HG02884 (cell line): ENCODE measurements around the gene TOR1AIP2.

ENCODE experiments used
- ATAC-seq: cut with Tn5 transposase; IDR thresholded peaks from one replicate; pipeline ENCODE4 v1.9.1; 2021; ENCODE audit warnings: mild to moderate bottlenecking, moderate library complexity; ENCODE audit not compliant: unreplicated experiment

Gene TOR1AIP2

DNA sequence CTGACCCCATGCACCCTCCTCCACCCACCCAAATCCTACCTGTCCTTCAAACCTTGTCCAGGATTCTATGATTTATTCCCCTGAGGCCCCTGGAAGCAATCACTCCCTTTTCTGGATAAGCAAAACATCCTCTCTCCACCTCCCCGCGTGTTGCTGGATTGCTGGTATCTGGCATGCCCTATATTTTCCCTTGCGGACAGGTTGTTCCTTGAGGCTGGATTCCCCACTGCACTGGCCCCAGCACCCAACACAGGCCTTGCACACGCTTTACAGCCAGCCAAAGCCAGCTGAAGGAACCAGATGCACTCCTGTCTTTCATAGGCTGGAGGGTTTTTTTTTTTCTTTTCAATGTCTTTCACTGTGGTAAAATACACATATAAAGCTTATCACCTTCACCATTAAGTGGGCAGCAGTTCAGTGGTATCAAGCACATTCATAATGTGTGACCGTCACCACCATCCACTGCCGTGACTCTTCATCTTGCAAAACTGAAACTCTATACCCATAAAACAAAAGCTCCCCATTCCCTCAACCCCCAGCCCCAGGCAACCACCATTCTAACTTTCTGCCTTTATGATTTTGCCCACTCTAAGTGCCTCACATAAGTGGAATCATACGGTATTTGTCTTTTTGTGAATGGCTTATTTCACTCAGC lies 50.9 kb downstream of the TOR1AIP2 start:
- ATAC-seq, result no peak

DNA sequence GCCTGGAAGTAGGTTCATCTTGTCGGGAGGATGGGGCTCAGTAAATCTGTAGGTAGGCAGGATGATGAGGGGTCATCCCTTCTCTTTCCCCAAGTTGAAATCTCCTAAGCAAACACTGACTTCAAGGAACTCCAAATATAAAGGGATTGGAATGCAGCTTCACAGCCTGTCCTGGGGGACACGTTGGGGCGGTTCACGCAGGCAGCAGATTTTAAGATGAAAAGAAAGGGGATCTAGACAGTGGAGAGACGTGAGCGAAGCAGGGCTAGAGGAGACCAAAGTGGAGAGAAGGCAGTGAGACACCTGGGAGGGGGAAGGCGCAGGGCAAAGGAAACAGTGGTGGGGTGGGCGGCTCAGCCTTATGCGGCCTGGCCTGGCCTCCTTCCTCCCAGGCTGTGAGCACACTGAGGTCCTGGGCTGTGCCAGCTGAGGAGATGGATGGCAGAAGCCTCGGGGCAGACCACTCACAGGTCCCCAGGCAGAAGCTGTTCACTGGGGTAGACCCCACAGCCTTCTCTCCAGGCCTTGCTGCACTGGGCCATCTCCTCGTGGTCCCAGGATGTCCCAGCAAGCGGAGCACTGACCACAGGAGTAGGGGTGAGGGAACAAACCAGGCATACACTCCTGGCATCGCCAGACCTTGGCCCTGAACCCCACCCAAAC lies 51.7 kb downstream of the TOR1AIP2 start:
- no peak for ATAC-seq

- no peak for ATAC-seq
These were observed 52.4 kb downstream of the TOR1AIP2 start for GRCh38 chr1:179825206-179825605.

GRCh38 chr1:179824265-179824664 lies 53.3 kb downstream of the TOR1AIP2 start:
- no peak for ATAC-seq

DNA sequence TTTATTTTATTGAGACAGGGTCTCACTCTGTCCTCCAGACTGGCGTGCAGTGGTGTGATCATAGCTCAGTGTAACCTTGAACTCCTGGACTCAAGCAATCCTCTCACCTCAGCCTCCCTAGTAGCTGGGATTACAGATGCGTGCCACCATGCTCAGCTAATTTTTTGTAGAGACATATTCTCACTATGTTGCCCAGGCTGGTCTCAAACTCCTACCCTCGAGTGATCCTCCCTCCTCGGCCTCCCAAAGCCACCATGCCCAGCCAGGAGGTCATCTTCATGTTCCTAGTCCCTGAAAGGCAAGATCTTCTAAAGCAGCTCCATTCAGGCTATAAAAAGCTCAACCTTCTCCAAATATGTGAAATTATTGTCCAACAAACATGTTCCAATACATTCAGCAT lies 53.9 kb downstream of the TOR1AIP2 start:
- no peak for ATAC-seq

GRCh38 chr1:179822065-179822464 lies 55.5 kb downstream of the TOR1AIP2 start:
- ATAC-seq, result no peak

DNA sequence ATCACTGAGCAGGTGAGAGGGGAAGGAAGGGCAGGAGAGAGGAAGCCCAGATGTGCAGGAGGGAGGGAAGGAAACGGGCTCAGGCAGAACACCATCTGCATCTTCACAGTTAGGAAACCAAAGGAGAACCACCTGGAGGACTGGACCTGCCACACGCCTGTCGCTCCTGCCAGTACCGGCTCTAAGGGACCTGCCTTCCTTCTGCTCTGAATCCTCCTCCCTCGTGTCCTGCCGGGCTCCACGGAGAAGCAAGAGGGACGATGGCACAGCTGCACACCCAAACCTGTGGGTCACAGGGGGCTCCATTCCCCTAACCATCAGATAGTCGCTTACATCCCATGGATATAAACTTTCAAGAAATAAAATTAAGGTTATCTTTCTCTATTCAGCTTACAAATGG lies 56.1 kb downstream of the TOR1AIP2 start:
- ATAC-seq, result no peak

- ATAC-seq, result no peak
These were observed 57.2 kb downstream of the TOR1AIP2 start for GRCh38 chr1:179820226-179820970.

- no peak for ATAC-seq
These were observed 58.8 kb downstream of the TOR1AIP2 start for GRCh38 chr1:179818743-179819173.

DNA sequence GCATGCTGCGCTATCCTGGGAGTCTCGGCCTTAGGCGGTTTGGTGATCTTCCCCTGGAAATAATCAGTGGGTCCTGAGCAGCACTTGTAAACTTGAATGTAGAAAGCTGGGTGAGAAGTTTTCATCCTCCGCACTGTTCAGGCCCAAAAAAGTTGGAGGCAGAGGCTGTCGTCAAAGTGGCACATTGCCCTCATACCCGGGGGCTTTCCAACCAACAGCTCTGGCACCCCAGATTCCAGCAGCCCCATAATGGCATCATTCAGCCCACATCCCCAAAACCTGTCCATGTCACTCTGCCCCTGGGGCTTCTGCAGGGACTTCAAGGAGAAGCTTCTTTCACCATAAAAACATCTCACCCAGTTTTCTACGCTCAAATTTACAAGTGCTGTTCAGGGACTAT lies 59.3 kb downstream of the TOR1AIP2 start:
- no peak for ATAC-seq

- no peak for ATAC-seq
These were observed 59.8 kb downstream of the TOR1AIP2 start for GRCh38 chr1:179817789-179818188.

GRCh38 chr1:179817056-179817455 lies 60.5 kb downstream of the TOR1AIP2 start:
- no peak for ATAC-seq

- ATAC-seq, result no peak
These were observed 61.2 kb downstream of the TOR1AIP2 start for GRCh38 chr1:179816196-179816960.

DNA sequence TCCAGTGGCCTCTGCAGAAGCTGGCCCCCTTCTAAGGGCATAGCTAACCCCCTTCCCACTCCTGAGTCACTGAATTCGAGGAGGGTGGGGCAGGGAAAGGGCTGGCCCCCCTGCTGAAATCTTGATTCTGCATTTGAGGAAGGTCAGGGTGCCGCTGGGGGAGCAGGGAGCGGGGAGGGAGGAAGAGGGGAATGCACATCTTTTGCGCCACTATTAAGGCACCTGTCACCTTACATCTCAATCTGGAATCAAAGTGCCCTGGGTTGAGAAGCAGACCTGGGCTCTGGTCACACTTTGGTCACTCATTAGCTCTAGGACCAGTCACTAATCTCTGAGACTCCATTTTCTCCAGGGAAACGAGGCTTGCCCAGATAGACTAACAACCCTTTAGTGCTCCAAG lies 62.0 kb downstream of the TOR1AIP2 start:
- no peak for ATAC-seq

- peak; percentile 18 for ATAC-seq
These were observed 63.1 kb downstream of the TOR1AIP2 start for GRCh38 chr1:179814546-179814838.

- ATAC-seq, result no peak
These were observed 63.7 kb downstream of the TOR1AIP2 start for GRCh38 chr1:179813626-179814545.

GRCh38 chr1:179812501-179813292 lies 64.9 kb downstream of the TOR1AIP2 start:
- no peak for ATAC-seq

DNA sequence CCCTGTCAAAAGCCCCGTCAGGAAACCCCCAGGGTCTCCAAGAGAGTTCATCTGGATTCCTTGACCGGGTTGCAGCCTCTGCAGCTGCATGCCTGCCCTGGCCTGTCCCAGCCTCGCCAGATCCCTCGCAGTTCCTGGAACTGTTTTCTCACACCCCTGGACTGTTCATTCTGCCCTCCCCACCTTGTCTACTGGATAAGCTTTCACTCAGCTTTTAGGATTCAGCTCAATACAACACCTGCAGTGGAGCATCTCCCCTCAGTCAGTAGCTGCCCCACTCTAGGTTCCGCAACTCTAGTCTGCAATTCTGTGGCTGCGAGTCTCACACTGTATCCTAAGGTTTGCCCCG lies 67.3 kb downstream of the TOR1AIP2 start:
- no peak for ATAC-seq

GRCh38 chr1:179809506-179810366 lies 67.9 kb downstream of the TOR1AIP2 start:
- ATAC-seq, result peak; percentile 71
